ENCODE data around the gene AUH.
"Not testable (repeated sequence)": the region's sequence is repeated elsewhere in the genome, so short reads cannot be mapped to it uniquely, and the experiment has no call there.

The AUH gene

DNA sequence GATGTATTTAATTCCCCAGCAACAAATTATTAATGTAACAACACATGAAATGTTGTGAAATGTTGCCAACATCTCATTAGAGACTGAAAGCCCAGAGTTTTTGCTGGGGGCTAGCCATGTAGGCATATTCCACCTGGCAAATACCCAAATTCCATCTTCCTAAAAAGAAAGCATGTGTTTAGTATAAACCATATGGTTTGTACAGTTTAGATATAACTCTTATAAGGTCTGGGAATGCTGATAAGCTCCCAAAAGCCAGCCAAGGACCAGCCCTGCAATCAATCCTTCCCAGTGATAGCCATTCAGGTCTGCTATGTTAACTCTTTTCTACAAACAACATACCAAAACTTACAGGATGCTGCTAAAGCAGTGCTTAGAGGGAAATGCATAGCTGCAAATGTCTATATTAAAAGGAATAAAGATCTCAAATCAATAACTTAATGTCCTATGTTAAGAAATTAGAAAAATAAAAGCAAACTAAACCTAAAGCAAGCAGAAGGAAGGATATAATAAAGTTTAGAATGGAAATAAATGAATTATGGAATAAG lies 158.9 kb downstream of the AUH start:
- FAIRE-seq = no peak

DNA sequence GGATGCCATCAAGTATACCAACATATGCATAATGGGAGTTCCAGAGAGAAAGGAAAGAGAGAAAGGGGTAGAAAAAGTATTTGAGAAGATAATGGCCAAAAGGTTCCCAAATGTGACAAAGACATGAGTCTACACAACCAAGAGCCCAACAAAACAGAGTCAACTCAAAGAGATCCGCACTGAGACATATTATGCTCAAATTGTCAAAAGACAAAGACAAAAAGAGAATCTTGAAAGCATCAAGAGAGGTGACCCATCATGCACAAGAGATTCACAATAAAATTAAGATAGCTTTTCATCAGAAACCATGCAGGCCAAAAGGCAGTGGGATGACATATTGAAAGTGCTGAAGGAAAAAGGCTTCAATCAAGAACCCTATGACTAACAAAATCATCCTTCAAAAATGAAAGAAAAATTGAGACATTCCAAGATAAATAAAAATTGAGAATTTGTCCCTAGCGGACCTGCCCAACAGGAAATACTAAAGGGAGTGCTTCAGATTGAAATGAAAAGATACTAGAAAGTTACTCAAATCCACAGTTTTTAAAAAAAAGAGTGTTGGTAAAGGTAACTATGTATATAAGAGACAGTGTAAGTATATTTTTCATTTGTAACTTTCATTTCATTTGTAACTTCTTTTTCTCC lies 160.9 kb downstream of the AUH start:
- no peak for FAIRE-seq

DNA sequence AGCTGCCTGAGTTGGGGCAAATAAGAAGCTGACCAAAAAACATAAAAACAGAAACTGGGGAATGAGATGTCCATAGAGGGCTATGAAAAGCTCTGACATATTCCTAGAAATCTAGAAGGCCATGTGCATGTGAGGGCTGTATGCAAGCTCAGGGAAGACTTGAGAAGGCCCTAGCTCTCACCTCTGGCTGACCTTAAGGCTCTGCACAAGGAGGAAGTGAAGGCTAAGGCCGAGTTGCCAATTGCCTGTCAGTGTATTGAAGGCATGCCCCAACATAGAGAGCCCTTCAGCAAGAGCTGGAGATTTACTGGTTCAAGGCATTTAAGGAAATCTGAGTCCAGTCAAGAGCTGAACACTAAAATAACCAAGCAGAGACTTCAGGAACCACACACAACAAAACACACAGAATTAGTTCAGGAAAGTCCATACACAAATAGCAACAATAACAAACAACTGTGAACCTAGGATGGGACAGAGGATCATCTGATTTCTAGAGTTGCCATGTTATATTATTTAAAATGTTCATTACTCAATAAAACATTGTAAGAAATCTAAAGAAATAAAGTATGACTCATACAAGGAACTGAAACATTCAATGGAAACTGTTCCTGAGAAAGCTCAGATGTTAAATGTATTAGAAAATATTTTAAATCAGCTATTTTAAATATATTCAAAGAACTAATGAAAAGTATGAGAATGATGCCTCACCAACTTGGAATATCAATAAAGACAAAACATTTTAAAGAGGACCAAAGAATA lies 161.8 kb downstream of the AUH start:
- FAIRE-seq = no peak

DNA sequence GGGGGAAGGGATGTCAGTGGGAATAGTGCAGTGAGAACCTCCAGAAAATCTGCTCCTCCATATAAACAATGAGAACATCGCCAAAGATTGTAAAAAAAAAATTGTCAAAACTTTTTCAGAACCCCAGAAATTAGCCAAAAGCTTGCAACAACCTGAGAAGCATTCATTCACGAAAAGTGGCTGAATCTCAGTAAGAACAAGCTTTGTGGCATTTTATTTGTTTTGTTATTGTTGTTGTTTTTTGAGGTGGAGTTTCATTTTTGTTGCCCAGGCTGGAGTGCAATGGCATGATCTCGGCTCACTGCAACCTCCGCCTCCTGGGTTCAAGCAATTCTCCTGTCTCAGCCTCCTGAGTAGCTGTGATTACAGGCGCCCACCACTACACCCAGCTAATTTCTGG lies 162.8 kb downstream of the AUH start:
- not testable (repeated sequence) for FAIRE-seq

- no peak for FAIRE-seq
Observed at GRCh38 chr9:91198405-91198804, 163.3 kb downstream of the AUH start.

DNA sequence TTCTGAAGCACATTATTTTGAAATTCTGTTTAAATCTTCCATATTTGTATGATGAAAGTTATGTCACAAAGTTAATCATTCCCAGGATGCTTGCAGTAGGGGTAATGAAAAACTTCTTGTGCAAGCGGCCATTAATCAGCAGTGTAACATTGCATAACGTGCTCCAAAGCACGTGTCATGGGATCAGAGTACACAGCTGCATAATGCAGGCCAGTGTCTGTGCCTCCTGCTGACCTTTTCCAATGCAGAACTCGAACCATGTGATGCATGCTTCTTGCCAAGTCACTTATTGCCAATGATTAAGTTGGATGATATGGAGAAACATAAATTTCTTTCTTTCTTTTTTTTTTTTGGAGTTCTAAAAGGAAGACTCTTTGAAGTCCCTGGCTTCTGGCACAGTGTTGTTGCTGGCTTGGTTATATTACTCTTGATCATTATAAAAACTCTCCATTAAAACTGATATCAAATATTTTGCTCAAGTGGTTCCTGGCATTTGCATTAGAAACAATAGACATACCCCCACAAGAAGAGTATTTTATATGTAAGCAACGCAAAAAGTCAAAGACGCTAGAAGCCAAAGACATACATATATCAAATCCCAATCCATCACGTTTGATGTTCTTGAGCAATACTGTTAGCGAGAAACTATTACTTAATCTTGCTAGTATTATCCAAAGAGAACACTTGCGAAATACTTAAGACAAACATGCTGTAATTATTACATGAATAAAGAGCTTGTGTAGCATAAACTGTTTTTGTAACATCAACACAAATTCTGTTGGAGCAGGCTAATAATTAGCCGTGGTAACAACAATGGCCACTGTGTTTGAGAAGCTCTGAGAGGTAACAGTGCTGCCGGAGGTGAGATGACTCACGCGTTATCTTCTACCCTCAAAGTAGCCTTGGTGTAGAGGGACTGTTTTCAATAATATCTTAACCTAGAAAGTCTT lies 164.2 kb downstream of the AUH start:
- FAIRE-seq = peak; percentile 35

GRCh38 chr9:91196103-91196950 lies 165.4 kb downstream of the AUH start:
- no peak for FAIRE-seq

- FAIRE-seq = no peak
Observed at GRCh38 chr9:91195372-91196012, 166.2 kb downstream of the AUH start.

DNA sequence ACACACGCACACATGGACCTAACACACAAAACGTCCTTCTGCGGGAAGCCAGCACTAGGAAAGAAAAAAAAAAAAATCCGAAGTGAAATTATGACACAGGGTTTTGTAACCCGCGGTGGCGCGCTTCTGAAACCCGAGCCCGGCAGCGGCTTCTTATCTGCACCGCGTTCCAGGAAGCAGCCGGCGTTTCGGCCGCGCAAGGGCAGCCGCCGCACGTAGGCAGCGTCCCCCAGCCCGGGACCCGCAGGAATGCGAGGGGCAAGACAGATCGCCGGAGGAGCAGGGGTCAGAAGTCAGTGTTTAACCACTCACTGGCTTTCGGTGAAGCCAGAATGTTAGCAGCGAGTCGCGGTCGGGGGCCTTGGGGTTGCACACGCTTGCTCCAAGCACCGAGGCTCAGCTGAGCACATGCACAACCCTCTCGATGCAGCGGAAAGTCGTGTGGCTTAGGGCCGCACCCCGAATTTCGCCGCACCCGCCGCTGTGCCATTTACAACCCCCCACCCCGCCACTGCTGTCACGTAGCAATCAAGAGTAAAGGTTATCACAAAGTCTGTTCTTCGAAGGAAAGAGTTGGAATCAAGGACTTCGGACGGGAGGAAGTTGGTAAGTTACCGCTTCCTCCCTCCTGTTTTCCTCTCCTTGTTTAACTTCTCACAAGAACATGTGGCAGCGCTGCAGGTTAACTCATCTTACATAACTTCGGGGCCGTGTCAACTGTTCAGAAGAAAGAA lies 167.9 kb downstream of the AUH start:
- FAIRE-seq = no peak

DNA sequence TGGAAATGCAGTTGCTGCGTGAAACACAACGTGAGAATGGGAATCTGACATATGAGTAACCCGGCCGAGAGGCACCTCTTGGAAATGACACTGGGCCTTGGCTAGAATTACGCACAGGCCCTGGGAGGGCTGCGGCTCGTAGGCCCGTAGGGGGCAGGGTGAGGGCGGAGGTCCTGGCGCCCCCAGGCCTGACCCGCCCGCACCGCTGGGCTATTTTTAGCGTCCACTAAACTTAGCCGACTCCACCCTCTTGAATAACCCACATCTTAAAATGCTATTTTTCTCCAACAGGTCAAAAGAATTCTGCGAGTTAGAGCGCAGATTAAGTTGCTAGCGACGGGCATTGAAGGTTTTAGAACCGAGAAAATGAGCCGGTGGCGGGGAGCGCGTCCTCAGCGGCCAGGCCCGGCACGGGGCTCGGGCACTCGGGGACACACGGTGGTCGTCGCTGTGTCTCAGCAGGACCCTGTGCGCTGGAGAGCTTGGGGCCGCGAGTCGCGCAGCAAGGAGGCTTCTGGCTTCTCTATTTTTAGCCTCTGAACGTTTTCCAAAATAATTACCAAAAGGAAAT lies 168.5 kb downstream of the AUH start:
- no peak for FAIRE-seq

DNA sequence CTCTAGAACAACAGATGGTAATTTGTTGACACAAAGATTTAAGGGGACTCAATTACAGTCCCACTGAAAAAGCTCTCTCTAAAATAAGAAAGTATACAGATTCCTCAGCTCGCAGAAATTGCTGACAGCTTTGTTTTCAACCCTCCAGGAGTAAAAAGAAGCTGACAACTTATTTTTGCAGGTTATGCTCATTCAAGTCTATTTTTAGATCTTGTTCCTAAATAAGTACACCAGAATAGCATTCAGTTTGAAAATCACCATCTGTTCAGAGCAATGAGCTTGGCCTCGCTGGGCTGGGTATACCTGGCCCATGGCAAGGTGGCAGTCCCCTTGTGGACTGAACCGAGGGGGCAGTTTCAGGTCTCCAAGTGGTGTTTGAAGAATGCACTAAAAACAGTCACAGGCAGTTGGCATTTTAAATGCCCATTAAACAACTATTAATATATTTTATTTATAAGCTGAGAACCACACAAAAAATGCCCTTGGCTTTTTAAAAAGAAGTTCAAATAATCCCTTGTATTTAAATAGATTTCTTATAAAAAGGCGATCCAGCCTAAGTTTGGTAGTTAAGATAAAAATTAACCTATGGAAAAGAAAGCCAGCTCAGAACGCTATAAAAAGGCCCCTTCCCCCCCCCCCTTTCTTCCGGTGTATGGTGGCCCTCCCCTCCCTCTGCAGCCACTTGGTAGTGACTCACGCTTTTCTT lies 169.2 kb downstream of the AUH start:
- FAIRE-seq = no peak

DNA sequence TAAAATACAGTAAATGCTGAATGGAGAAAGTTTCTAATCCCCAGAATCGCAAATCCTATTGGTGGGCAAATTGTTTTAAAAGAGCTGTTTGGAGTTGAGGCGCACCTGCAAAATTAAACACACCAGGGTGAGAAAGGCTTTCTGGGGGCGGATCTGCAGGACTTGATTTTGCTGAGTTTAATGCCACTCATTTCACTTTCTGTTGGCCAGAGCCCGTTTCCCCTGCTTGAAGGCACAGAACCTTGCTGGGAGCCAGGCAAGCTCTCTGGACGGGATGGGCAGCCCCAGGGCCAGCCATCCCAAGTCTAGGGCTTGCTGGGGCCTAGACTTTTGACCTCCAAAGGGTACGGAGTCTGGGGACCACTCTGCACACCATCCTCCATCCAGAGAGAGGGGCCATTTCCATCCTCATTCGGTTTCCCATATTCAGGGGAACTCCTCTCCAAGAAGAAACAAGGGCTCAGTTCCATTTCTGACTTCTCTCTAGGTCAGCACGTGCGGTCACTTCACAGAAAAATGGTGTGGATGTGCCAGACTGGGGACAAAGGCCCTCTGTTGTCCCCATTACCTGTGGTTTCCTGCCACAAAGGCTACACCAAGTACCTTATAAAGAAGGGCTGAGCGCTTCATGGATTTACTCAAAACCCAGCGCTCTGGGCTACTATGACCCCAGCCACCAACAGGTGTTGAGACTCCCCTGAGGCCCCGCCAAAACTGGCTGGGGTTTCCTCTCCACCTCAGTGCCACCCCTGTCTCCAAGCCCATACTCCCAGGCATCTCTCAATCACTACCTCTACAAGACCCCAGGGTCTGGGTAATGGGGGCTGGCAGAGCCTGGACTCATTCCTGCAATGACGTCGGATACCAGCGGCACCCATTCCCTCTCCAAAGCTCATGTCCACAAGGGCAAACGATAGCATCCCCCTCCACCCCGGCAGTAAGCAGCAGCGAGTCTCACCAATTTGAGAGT lies 170.0 kb downstream of the AUH start:
- FAIRE-seq = no peak

DNA sequence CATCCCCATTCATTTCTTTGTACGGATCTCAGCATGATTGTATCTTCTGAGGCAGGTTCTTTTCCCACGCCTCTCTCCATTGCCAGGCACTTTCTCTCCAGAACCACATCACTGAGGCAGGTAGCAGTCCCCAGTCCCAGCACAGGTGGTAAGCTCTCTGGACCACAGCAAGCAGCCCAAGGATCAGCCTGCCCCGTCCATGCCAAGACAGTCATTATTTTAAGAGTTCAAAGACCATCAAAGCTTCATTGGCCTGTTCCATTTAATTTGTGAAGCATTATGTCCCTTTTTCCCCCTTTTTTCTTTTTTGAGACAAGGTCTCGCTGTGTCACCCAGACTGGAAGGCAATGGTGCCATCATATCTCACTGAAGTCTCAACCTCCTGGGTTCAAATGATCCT lies 171.7 kb downstream of the AUH start:
- no peak for FAIRE-seq

DNA sequence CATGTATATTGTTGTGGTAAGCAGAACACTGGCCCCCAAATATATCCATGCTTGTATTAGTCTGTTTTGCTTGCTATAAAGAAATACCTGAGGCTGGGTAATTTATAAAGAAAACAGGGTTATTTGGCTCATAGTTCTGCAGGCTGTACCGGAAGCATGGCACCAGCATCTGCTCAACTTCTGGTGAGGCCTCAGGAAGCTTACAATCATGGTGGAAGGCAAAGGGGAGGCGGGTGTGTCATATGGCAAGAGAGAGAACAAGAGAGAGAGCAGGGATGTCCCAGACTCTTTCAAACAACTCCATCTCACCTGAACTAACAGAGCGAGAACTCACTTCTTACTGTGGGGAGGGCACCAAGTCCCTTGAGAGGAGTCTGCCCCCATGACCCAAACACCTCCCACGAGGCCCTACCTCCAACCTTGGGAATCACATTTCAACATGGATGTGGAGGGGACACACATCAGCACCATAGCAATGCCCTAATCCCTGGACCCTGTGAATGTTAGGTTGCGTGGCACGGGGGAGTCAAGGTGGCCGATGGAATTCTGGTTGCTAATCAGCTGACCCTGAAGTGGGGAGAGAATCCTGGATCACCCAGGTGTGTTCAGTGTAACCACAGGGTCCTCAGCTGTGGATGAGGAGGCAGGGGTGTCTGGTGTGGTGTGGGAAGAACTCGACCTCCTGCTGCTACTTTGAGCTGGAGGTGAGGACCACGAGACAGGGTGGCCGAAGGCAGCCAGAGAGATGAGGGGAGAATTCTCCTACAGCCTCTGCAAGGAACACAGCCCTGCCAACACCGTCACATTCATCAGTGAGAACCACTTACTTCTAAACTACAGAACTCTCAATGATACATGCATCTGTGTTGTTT lies 172.8 kb downstream of the AUH start:
- FAIRE-seq = no peak

DNA sequence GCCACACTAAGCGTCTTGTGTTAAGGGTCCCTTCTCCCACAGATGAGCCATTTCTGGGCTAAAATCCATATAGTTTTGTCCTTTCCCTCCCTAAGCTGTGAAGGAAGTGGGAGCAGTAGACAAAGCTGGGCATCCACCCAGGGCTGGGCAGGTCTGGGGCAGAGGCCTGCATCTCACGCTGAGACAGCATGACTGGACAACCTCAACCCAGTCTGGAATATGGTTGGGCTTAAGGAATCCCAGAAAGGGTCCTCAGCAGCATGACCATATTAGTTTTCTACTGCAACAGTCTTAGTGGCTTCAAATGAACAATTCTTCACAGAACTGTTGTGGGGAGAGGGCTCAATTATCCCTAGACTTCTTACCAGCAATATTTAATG lies 173.8 kb downstream of the AUH start:
- no peak for FAIRE-seq

DNA sequence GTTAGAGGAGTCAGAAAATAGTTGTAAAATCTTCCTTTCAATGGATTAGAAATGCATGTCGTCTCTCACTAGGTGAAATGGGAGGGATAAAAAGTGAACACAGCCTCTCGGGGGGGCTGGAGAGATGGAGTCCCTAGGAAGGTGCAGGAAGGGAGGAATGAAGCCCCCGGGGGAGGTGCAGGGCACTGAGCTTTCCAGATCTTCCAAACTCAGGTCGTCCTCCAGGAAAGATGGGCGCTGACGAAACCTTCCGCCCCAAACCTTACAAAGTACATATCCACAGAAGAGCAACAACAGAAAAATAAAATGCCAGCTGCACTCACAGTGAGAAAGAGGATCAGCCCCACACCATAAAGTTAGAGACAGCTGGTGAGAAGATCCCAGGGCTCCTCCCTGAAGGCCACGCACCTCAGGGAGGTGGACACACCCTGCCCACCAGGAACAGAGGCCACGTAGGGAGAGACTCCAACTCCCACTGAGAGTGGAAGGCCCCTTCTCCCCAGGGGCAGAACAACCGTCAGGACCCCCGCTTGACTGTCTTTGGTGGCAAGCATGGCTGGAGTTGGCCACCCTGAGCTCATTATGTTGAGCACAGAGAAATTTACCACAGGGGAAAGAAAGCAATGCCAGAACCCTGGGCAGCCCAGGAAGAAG lies 174.3 kb downstream of the AUH start:
- FAIRE-seq = no peak

DNA sequence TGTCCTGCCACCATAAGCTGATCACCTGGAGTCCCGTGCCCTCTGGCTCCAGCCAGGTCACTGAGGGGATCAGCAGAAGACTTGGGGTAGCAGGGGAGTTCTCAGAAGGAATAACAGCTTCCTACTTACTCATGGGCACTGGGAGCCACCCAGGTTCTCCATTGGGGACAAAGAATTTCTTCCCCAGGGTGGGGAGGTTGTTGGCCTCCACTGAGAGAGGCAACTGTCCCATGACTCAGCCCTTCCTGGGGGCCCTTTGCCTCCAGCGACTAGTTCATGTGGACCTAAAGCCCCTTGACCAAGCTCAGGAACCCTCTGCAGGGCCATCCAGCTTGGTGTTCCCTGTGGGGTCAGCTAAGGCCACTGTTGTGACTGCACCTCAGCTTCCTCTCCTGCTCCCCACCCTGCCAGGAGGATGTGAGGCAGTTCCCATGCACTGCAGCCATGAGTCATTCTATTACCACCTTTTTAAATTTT lies 175.0 kb downstream of the AUH start:
- FAIRE-seq = no peak

All from endometrium (tissue), 2 donors.